ENCODE results near the gene PC. TPM values are rescaled to one million over a fixed set of nuclear protein-coding genes. Genes with fewer than 3 reads are reported as not detected.
"Not testable (repeated sequence)": the region's sequence is repeated elsewhere in the genome, so short reads cannot be mapped to it uniquely, and the experiment has no call there.

The PC gene
- polyA plus RNA-seq, 2 of the 4 experiments (the other 2 are of a cell fraction), result 14.2 to 45.9 TPM

DNA sequence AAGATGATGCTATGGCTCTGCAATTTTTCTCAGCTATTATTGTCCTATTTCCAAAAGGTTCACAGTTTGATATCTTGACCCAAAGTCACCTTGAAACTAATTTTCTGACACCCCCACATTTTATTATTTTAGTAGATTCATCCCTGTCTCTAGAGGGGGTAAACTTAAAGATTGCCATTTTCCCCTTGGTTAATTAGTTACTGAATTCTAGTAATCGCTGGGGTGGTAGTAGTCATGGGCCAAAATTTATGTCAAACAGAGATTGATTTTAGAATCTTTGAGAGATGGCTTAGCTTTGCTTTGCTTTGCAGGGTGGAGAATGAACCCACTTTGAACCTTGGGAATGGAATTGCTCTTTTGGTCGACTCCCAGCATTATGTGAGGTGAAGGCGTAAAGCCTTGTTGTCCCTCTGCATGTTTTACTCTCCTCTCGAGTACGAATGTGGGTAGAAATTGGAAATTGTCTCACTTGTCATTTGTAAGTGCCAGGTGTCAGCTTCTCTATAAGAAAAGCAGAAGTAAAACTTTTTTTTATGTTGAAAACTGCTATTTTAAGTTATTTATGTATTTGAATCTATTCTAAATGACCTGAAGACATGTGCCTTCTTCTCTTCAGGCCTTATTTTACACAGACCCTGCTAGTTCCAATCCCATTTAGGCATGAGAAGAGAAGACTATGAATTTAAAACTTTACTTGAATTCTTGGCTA, 157.3 kb downstream of the PC start:
- Histone ChIP-seq H3K4me3 (no peak overlapping the region), H3K9me3 (no peaks in the 10 kb centered on the region), H3K4me2 (no peak overlapping the region), H3K4me1 (no peaks in the 10 kb centered on the region), H3K27ac (no peak overlapping the region)
- ChIA-PET POLR2A (no interaction called here), CTCF (interaction anchor here (0.6 to 1.4 kb wide), 6 partner anchors 10 to 83 kb away, joined by 3 to 4 read pairs (median 3); no protein-coding TSS in a partner anchor)
- ATAC-seq (no peak), FAIRE-seq (no peak), DNase-seq (ENCODE audit: low read depth in 1 of 2, low spot score in 1 of 2) (no peak)
- WGBS (ENCODE audit: missing lambda C conversion rate), result 91% methylated on average over 5 of the region's 5 CpGs
- no peak for TF ChIP-seq USF2 (IDR thresholded peaks at IDR 0.05)
- TF ChIP-seq ELK1 (IDR thresholded peaks at IDR 0.05; ENCODE audit: low read depth, low read length), result no peak
- TF ChIP-seq PBX3 (IDR thresholded peaks at IDR 0.05), result no peak
- no peak for TF ChIP-seq RFX5 (IDR thresholded peaks at IDR 0.05)
- TF ChIP-seq FOSB (CRISPR knock-in tag; IDR thresholded peaks at IDR 0.05), result no peak
- TF ChIP-seq, protein P1, sequence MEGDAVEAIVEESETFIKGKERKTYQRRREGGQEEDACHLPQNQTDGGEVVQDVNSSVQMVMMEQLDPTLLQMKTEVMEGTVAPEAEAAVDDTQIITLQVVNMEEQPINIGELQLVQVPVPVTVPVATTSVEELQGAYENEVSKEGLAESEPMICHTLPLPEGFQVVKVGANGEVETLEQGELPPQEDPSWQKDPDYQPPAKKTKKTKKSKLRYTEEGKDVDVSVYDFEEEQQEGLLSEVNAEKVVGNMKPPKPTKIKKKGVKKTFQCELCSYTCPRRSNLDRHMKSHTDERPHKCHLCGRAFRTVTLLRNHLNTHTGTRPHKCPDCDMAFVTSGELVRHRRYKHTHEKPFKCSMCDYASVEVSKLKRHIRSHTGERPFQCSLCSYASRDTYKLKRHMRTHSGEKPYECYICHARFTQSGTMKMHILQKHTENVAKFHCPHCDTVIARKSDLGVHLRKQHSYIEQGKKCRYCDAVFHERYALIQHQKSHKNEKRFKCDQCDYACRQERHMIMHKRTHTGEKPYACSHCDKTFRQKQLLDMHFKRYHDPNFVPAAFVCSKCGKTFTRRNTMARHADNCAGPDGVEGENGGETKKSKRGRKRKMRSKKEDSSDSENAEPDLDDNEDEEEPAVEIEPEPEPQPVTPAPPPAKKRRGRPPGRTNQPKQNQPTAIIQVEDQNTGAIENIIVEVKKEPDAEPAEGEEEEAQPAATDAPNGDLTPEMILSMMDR (IDR thresholded peaks at IDR 0.05), result no peak
- TF ChIP-seq HOXB13 (CRISPR knock-in tag; IDR thresholded peaks at IDR 0.05; ENCODE audit: low read depth), result no peak
- TF ChIP-seq SREBF2 (IDR thresholded peaks at IDR 0.05), result no peak
- TF ChIP-seq ZSCAN20 (CRISPR knock-in tag; IDR thresholded peaks at IDR 0.05), result no peak
- TF ChIP-seq, protein P2, sequence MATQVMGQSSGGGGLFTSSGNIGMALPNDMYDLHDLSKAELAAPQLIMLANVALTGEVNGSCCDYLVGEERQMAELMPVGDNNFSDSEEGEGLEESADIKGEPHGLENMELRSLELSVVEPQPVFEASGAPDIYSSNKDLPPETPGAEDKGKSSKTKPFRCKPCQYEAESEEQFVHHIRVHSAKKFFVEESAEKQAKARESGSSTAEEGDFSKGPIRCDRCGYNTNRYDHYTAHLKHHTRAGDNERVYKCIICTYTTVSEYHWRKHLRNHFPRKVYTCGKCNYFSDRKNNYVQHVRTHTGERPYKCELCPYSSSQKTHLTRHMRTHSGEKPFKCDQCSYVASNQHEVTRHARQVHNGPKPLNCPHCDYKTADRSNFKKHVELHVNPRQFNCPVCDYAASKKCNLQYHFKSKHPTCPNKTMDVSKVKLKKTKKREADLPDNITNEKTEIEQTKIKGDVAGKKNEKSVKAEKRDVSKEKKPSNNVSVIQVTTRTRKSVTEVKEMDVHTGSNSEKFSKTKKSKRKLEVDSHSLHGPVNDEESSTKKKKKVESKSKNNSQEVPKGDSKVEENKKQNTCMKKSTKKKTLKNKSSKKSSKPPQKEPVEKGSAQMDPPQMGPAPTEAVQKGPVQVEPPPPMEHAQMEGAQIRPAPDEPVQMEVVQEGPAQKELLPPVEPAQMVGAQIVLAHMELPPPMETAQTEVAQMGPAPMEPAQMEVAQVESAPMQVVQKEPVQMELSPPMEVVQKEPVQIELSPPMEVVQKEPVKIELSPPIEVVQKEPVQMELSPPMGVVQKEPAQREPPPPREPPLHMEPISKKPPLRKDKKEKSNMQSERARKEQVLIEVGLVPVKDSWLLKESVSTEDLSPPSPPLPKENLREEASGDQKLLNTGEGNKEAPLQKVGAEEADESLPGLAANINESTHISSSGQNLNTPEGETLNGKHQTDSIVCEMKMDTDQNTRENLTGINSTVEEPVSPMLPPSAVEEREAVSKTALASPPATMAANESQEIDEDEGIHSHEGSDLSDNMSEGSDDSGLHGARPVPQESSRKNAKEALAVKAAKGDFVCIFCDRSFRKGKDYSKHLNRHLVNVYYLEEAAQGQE (IDR thresholded peaks at IDR 0.05), result no peak
- TF ChIP-seq ZC3H11A (IDR thresholded peaks at IDR 0.05), result no peak
- TF ChIP-seq ZFP36 (IDR thresholded peaks at IDR 0.05; ENCODE audit: borderline replicate concordance, partially characterized antibody), result no peak
- TF ChIP-seq BHLHE40 (IDR thresholded peaks at IDR 0.05; ENCODE audit: low read depth, low read length), result no peak
- no peak for TF ChIP-seq HOXA7 (CRISPR knock-in tag; IDR thresholded peaks at IDR 0.05)

DNA sequence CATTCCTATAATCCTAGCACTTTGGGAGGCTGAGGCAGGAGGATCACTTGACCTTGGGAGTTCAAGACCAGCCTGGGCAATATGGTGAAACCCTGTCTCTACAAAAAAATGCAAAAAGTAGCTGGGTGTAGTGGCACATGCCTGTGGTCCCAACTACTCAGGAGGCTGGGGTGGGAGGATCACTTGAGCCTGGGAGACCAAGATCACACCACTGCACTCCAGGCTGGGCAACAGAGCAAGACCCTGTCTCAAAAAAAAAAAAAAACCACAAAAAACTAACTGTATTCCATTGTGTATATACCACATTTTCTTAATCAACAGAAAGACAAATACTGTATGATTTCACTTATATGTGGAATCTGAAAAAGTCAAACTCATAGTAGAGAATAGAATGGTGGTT, 158.4 kb downstream of the PC start:
- H3K9me3 ChIP-seq; H3K4me3 ChIP-seq; H3K4me2 ChIP-seq; H3K4me1 ChIP-seq; H3K27ac ChIP-seq; ATAC-seq; POLR2A ChIA-PET; FAIRE-seq; DNase-seq (ENCODE audit: low read depth in 1 of 2, low spot score in 1 of 2): not testable (repeated sequence)
- CTCF ChIA-PET, result interaction anchor here (0.8 to 1.4 kb wide), 4 partner anchors 15 to 84 kb away, joined by 3 to 4 read pairs (median 3); no protein-coding TSS in a partner anchor

Small RNA genes within 50 kb of the gene (small RNA-seq; reads per million reads assigned to genes)
- 0.62 to 7.5 (median 3.3) reads per million in 6 experiments for gene MIR3163
- gene RNU7-23P, result 0 reads per million in 6 experiments

Other genes with a start within 250 kb of the PC start
- 4.4 and 5.8 TPM in 2 replicates for gene SPTBN2, start 229.2 kb downstream of the PC start, polyA plus RNA-seq (2011; rRNA removed)
- 8.1 to 9.9 TPM (median 9.6 TPM) in 3 replicates for gene SPTBN2, start 229.2 kb downstream of the PC start, polyA plus RNA-seq (2017; fragmentation: RNase III; extraction: RNeasy Plus Mini Kit Qiagen cat#74134 plus additional on column Dnase treatment)
- gene RCE1, start 114.9 kb downstream of the PC start, polyA plus RNA-seq (2011; rRNA removed), result 20.3 and 22.1 TPM in 2 replicates
- 21.3 to 23.3 TPM (median 22.5 TPM) in 3 replicates for gene RCE1, start 114.9 kb downstream of the PC start, polyA plus RNA-seq (2017; fragmentation: RNase III; extraction: RNeasy Plus Mini Kit Qiagen cat#74134 plus additional on column Dnase treatment)
- gene LRFN4, start 101.3 kb downstream of the PC start, polyA plus RNA-seq (2011; rRNA removed), result 7.9 and 8.8 TPM in 2 replicates
- gene LRFN4, start 101.3 kb downstream of the PC start, polyA plus RNA-seq (2017; fragmentation: RNase III; extraction: RNeasy Plus Mini Kit Qiagen cat#74134 plus additional on column Dnase treatment), result 33.9 to 50.0 TPM (median 44.7 TPM) in 3 replicates
- gene C11orf86, start 16.9 kb upstream of the PC start, polyA plus RNA-seq (2011; rRNA removed), result 9.3 and 10.8 TPM in 2 replicates
- 39.7 to 59.6 TPM (median 56.4 TPM) in 3 replicates for gene C11orf86, start 16.9 kb upstream of the PC start, polyA plus RNA-seq (2017; fragmentation: RNase III; extraction: RNeasy Plus Mini Kit Qiagen cat#74134 plus additional on column Dnase treatment)
- 1.4 and 2.4 TPM in 2 replicates for gene SYT12, start 64.8 kb upstream of the PC start, polyA plus RNA-seq (2011; rRNA removed)
- gene SYT12, start 64.8 kb upstream of the PC start, polyA plus RNA-seq (2017; fragmentation: RNase III; extraction: RNeasy Plus Mini Kit Qiagen cat#74134 plus additional on column Dnase treatment), result 6.6 to 10.6 TPM (median 9.6 TPM) in 3 replicates
- 12.8 and 13.6 TPM in 2 replicates for gene RHOD, start 98.5 kb upstream of the PC start, polyA plus RNA-seq (2011; rRNA removed)
- gene RHOD, start 98.5 kb upstream of the PC start, polyA plus RNA-seq (2017; fragmentation: RNase III; extraction: RNeasy Plus Mini Kit Qiagen cat#74134 plus additional on column Dnase treatment), result 24.8 to 33.2 TPM (median 32.7 TPM) in 3 replicates
- 42.8 and 48.0 TPM in 2 replicates for gene KDM2A, start 160.9 kb upstream of the PC start, polyA plus RNA-seq (2011; rRNA removed)
- 34.5 TPM in 3 replicates for gene KDM2A, start 160.9 kb upstream of the PC start, polyA plus RNA-seq (2017; fragmentation: RNase III; extraction: RNeasy Plus Mini Kit Qiagen cat#74134 plus additional on column Dnase treatment)